Adrenal gland (tissue), 19 donors: ENCODE measurements around the gene SLC44A5. TPM values are rescaled to one million over a fixed set of nuclear protein-coding genes. Genes with fewer than 3 reads are reported as not detected.
"Not testable (repeated sequence)": the region's sequence is repeated elsewhere in the genome, so short reads cannot be mapped to it uniquely, and the experiment has no call there.

Source experiments
- DNase-seq, 7 donors: peaks; one replicate each; pipeline ENCODE4 v3.0.0-alpha.2; 2019 to 2020
- H3K27ac ChIP-seq, 5 donors: fragments of 200-600 bp; sonication (generic) in 4 of 5; 1 replicate in 3 of 5; 2 replicates in 2 of 5; pipeline versions ENCODE4 v1.5.1 to v1.8.0; 2016 to 2020; ENCODE audit warnings: mild to moderate bottlenecking in 1 of 5
- H3K27me3 ChIP-seq: fragments of 200-600 bp; 2 replicates; pipeline ENCODE4 v1.8.0; 2021
- H3K36me3 ChIP-seq, 2 donors: fragments of 200-600 bp; replicated peaks in 1 of 2; 1 replicate in 1 of 2; 2 replicates in 1 of 2; pipeline versions ENCODE4 v1.5.1 to v1.8.0; 2018 to 2022
- H3K4me1 ChIP-seq, 2 donors: fragments of 200-600 bp; replicated peaks in 1 of 2; 1 replicate in 1 of 2; 2 replicates in 1 of 2; pipeline versions ENCODE4 v1.5.1 to v1.8.0; 2018 to 2021
- H3K4me3 ChIP-seq, 4 donors: fragments of 200-600 bp; sonication (generic) in 3 of 4; one replicate each; pipeline ENCODE4 v1.5.1; 2016 to 2018
- H3K9me3 ChIP-seq, 3 donors: fragments of 200-600 bp; sonication (generic) in 1 of 3; replicated peaks in 1 of 3; 1 replicate in 2 of 3; 2 replicates in 1 of 3; pipeline versions ENCODE4 v1.5.1 to v1.8.0; 2016 to 2021
- POLR2A ChIP-seq, 2 donors: fragments of 450-650 bp; IDR thresholded peaks; one replicate each; pipeline ENCODE4 v1.6.1; 2017; ENCODE audit warnings: antibody characterized with exemption in 2 of 2, mild to moderate bottlenecking in 2 of 2, moderate library complexity in 1 of 2
- WGBS, 4 donors: extraction: QIAGEN DNeasy Blood & Tissue Kit in 2 of 4; methylation state at CpG; one replicate each; pipeline versions ENCODE4 v1.1.5 to v1.1.7; 2013 to 2017; 5-methylcytosine and 5-hydroxymethylcytosine counted together
- intact Hi-C, 2 donors: fragments of 100-400 bp; cut with DNase I; formaldehyde crosslinking; loops; one replicate each; pipeline versions ENCODE4 v1.14.1 to v1.15.0; 2022 to 2023
- long read RNA-seq, 10 donors: library from polyadenylated mRNA in 3 of 10; unstranded in 2 of 10; stranded (forward) in 1 of 10; transcript quantifications; one replicate each; pipeline ENCODE4 v2.0.0 and lab custom pipeline, GENCODE V29; 2021 to 2026
- polyA plus RNA-seq, 3 donors: library from polyadenylated mRNA; stranded (reverse); fragments of 200-250 nt in 2 of 3; fragments of 350-450 nt in 1 of 3; fragmentation: Illumina TruSeq in 1 of 3; extraction: RNeasy Lipid Tissue Mini Kit (QIAGEN cat#74804) in 1 of 3; gene quantifications; one replicate each; pipeline ENCODE4 v1.2.3, GENCODE V29; 2013 to 2014
- total RNA-seq, 9 donors: library from RNA; depleted of rRNA in 4 of 9; stranded (reverse); fragments of >200 nt in 4 of 9; fragments of 120-200 nt in 1 of 9; fragmentation: NEBNext Ultra II Directional in 1 of 9; extraction: Animal tissue kit (Norgen Biotek cat#: 25700) in 1 of 9; gene quantifications; one replicate each; pipeline versions ENCODE4 v1.1.0 to v1.2.4, GENCODE V29; 2013 to 2023
- TF ChIP-seq, protein P1 (sequence below), 6 experiments: fragments of 450-650 bp in 4 of 6; fragments of 200-600 bp in 2 of 6; sonication (generic) in 1 of 6; IDR thresholded peaks; 1 replicate in 5 of 6; 2 replicates in 1 of 6; pipeline versions ENCODE4 v1.5.1 to v1.8.0; 2016 to 2021; ENCODE audit warnings: antibody characterized with exemption in 6 of 6, mild to moderate bottlenecking in 2 of 6, moderate library complexity in 1 of 6
- donor health status: healthy with polysubstance abuse.
- donor health status: Bipolar disorder and iron deficiency.
- donor health status: DM: yes; HTN: yes; CAD: no.
- donor health status: DM: no; HTN: no; CAD: no.
- donor health status: DM: no; HTN: no; CAD: no.
- donor health status: DM: yes; HTN: yes; CAD: no.

The SLC44A5 gene
- total RNA-seq (1 to 10 TPM in 1 of 9 donors, under 1 TPM in 8; 0.17 to 2.2 (median 0.47) TPM), polyA plus RNA-seq (1 to 10 TPM in 1 of 3 donors, under 1 TPM in 2; 0.38 to 1.2 (median 0.80) TPM)
- long read RNA-seq, donor 1, result 0 reads
- long read RNA-seq, donor 2, result 0 reads
- long read RNA-seq, donor 3, result 0 reads
- long read RNA-seq, donor 4, result 0 reads
- long read RNA-seq, donor 5, partial matches to known transcripts, result 0 of 1 reads
- long read RNA-seq, donor 5, other reads (novel, unspliced or antisense), result 1 of 1 reads
- long read RNA-seq, donor 6, result 0 reads
- long read RNA-seq, donor 7, result 0 reads
- long read RNA-seq, donor 8, result 0 reads
- long read RNA-seq, donor 9, result 0 reads
- long read RNA-seq, donor 10, result 0 reads

DNA sequence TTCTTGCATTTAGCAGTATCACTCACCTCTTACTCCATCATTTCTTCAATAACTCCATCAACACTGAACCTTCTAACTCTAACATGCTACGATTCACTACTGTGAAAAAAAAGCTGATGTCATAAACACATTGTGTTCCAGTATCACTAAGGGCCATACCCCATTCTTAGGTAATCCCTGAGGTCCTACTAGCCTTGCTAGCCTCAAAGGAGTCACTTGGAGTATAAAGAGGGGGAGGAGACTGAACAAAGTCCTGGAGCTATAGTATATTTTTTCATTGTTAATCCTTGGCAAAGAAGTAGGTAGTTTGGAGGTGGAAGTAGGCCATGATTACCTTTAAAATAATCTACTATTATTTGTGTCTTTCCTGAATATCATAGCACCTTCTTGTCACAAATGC is at the start of gene SLC44A5:
Gene SLC44A5, minus strand, starts transcription at position 101 of the 400 bp plus-strand sequence. CDS start 69,667 bp downstream, outside the sequence.
- 79 to 94% (median 85%) methylated on average over 1 of the region's 1 CpG for WGBS, 4 donors
- TF ChIP-seq POLR2A (IDR thresholded peaks at IDR 0.05), result no peak
- TF ChIP-seq, protein P1, sequence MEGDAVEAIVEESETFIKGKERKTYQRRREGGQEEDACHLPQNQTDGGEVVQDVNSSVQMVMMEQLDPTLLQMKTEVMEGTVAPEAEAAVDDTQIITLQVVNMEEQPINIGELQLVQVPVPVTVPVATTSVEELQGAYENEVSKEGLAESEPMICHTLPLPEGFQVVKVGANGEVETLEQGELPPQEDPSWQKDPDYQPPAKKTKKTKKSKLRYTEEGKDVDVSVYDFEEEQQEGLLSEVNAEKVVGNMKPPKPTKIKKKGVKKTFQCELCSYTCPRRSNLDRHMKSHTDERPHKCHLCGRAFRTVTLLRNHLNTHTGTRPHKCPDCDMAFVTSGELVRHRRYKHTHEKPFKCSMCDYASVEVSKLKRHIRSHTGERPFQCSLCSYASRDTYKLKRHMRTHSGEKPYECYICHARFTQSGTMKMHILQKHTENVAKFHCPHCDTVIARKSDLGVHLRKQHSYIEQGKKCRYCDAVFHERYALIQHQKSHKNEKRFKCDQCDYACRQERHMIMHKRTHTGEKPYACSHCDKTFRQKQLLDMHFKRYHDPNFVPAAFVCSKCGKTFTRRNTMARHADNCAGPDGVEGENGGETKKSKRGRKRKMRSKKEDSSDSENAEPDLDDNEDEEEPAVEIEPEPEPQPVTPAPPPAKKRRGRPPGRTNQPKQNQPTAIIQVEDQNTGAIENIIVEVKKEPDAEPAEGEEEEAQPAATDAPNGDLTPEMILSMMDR (IDR thresholded peaks at IDR 0.05), result no peak
- Histone ChIP-seq H3K9me3 (no peaks in the 10 kb centered on the region), H3K27me3 (peaks cover 29% of the 10 kb centered on the region), H3K27ac (no peak within 1 kb of the TSS), H3K36me3 (no peaks in the 10 kb centered on the region), H3K4me3 (no peak within 1 kb of the TSS), H3K4me1 (peaks cover 5 to 8% of the 10 kb centered on the region in 2 donors)
- no peak for DNase-seq
- intact Hi-C loops, result no loop called here

DNA sequence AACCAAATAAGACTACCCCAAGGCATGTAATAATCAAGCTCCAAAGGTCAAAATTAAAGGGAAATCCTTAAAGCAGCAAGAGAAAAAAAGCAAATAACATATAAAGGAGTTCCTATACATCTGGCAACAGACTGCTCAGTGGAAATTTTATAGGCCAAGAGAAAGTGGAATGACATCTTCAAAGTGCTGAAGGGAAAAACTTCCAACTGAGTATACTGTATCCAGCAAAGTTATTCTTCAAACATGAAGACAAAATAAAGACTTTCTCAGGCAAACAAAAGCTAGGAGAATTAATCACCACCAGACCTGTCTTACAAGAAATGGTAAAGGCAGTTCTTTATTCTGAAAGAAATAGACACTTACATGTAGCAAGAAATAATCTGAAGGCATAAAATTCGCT is 45.0 kb upstream of the SLC44A5 start:
- H3K36me3 ChIP-seq, result no peaks in the 10 kb centered on the region
- H3K4me3 ChIP-seq, result no peak overlapping the region
- no peak overlapping the region for H3K27ac ChIP-seq
- TF ChIP-seq POLR2A (IDR thresholded peaks at IDR 0.05), result no peak
- TF ChIP-seq, protein P1 (IDR thresholded peaks at IDR 0.05), result no peak
- 70 to 73% (median 71%) methylated on average over 1 of the region's 1 CpG for WGBS, 4 donors
- no peaks in the 10 kb centered on the region for H3K9me3 ChIP-seq
- H3K27me3 ChIP-seq, result no peaks in the 10 kb centered on the region
- H3K4me1 ChIP-seq, result no peaks in the 10 kb centered on the region
- intact Hi-C loops, result no loop called here
- DNase-seq, result no peak

DNA sequence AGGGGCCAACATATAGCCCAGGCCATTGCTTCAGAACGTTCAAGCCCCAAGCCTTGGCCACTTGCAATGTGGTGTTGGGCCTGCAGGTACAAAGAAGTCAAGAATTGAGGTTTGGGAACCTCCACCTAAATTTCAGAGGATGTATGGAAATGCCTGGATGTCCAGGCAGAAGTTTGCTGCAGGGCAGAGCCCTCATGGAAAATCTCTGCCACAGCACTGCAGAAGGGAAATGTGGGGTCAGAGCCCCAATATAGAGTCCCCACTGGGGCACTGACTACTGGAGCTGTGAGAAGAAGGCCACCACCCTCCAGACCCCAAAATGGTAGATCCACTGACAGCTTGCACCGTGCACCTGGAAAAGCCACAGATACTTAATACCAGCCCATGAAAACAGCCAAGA is 36.3 kb upstream of the SLC44A5 start:
- DNase-seq, H3K9me3 ChIP-seq, H3K4me3 ChIP-seq, H3K27me3 ChIP-seq, H3K36me3 ChIP-seq, H3K27ac ChIP-seq, H3K4me1 ChIP-seq, intact Hi-C loops: not testable (repeated sequence)
- 84 to 100% (median 86%) methylated on average over 1 to 2 of the region's 2 CpGs for WGBS, 4 donors

DNA sequence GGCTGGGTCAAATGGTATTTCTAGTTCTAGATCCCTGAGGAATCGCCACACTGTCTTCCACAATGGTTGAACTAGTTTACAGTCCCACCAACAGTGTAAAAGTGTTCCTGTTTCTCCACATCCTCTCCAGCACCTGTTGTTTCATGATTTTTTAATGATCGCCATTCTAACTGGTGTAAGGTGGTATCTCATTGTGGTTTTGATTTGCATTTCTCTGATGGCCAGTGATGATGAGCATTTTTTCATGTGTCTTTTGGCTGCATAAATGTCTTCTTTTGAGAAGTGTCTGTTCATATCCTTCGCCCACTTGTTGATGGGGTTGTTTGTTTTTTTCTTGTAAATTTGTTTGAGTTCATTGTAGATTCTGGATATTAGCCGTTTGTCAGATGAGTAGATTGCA is 34.2 kb upstream of the SLC44A5 start:
- 81 to 96% (median 88%) methylated on average over 1 to 4 of the region's 4 CpGs for WGBS, 4 donors
- not testable (repeated sequence) for DNase-seq

DNA sequence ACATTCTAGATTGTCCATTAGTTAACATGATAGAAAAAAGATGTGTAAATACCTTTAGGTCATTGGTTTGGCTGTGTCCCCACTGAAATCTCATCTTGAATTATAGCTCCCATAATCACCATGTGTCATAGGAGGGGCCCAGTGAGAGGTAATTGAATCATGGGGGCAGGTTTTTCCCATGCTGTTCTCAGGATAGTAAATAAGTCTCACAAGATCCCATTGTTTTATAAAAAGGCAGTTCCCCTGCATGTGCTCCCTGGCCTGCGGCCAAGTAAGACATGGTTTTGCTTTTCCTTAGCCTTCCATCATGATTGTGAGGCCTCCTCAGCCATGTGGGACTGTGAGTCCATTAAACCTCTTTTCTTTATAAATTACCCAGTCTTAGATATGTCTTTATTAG is 32.5 kb upstream of the SLC44A5 start:
- no peaks in the 10 kb centered on the region for H3K27me3 ChIP-seq
- H3K4me3 ChIP-seq, result no peak overlapping the region
- H3K4me1 ChIP-seq, result no peaks in the 10 kb centered on the region
- TF ChIP-seq, protein P1 (IDR thresholded peaks at IDR 0.05), result no peak
- TF ChIP-seq POLR2A (IDR thresholded peaks at IDR 0.05), result no peak
- WGBS, 4 donors, result 31 to 65% (median 55%) methylated on average over 1 of the region's 1 CpG
- no peak overlapping the region for H3K27ac ChIP-seq
- H3K9me3 ChIP-seq, result no peaks in the 10 kb centered on the region
- DNase-seq, result no peak
- no peaks in the 10 kb centered on the region for H3K36me3 ChIP-seq
- intact Hi-C loops, result no loop called here

More for the DNA sequence above, 34.2 kb upstream of the SLC44A5 start:
- H3K36me3 ChIP-seq, H3K27ac ChIP-seq, H3K4me1 ChIP-seq, intact Hi-C loops, H3K9me3 ChIP-seq, H3K27me3 ChIP-seq, H3K4me3 ChIP-seq: not testable (repeated sequence)
